Stimulated activated naive CD4-positive, alpha-beta T cell treated with Interleukin-2 at 50 U/mL for 16 hours (primary cell): ENCODE results near the gene GABRE.

Source experiments
- DNase-seq: peaks from one replicate; lab custom pipeline; 2025; lab: John Stamatoyannopoulos, UW

The GABRE gene

DNA sequence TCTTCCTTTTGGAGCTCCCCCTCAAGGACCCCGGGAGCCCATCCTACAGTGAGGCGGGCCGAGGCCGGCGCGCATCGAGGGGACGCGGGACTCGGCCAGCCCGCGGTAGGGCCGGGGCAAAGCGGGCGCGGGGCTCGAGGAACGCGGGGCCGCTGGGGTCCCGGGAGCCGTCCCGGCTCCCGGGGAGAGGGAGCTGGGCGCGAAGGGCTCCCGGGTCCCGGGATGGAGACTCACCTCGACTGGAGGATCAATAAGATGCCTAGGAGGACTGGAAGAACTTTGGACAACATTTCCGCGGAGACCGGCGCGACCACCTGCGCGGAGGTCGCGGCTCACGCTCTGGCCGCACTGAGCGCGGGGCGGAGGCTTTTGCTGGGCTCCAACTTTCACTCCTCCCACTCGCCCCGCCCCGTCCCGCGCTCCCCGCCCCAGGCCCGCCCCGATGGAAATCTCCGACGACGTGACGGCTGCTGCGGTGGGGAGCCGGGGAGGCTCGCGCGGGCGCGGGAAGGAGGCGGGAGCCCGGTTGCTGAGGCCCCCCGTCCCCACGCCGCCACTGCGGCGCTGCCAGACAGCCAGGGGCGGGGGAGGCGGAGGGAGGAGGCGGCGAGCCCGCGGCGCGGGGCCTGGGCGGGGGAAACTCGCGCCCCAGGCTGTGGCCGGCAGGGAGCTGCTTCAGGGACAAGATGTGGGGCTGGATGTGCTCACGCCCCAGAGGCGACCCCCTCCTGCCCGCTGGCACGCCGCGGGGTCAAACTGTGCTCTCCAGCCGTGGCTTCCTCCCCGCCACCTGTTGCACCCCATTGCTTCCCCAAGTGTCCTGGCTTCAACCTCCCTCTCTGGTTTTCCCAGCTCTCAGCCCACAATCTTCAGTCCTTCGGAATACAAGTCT lies at the start of gene GABRE:
Gene GABRE (minus strand): TSS at position 341 of the 892 bp plus-strand sequence. CDS start 51 bp downstream, at position 290.
- DNase-seq, result no peak

- no peak for DNase-seq
Observed at GRCh38 chrX:152020888-152021287, 46.4 kb upstream of the GABRE start.

- no peak for DNase-seq
Observed at GRCh38 chrX:151999813-152000212, 25.3 kb upstream of the GABRE start.

- DNase-seq, result no peak
Observed at GRCh38 chrX:151997539-151997938, 23.1 kb upstream of the GABRE start.

DNA sequence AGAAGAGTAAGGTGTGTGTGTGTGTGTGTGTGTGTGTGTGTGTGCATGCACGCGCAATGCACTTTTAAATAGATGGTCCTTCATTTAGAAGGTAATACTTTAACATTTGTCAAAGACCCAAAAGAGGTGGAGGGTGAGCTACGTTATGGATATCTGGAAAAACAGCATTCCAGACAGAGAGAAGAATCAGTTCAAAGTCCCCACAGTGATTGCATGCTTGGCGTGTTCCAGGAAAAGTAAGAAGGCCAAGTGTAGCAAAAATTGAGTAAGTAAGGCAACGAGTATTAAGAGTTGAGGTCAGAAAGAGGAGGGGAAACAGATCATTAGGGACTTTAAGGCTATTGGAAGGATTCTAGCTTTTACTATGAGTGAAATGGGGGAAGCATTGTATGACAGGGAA lies 21.9 kb upstream of the GABRE start:
- no peak for DNase-seq

- DNase-seq, result no peak
Observed at GRCh38 chrX:151994476-151994875, 20.0 kb upstream of the GABRE start.

GRCh38 chrX:151988706-151989299 lies 14.3 kb upstream of the GABRE start:
- no peak for DNase-seq

DNA sequence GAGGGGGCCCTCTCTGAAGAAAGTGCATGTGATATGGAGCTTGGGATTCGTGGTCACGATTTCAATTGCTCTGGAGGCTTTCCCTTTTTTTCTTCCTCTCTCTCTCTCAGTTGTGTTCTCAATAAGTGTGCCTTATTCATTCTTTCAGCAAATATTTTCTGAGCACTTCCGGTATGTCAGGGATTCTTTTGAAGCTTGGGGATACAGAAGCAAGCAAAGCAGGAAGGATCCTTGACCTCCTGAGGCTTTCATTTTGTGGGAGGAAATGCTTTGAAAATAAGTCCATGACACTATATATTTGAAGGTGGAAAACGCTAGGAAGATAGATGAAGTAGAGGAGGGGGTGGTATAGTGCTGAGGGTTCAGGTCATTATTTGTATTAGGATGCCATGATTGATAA lies 12.6 kb upstream of the GABRE start:
- no peak for DNase-seq

DNA sequence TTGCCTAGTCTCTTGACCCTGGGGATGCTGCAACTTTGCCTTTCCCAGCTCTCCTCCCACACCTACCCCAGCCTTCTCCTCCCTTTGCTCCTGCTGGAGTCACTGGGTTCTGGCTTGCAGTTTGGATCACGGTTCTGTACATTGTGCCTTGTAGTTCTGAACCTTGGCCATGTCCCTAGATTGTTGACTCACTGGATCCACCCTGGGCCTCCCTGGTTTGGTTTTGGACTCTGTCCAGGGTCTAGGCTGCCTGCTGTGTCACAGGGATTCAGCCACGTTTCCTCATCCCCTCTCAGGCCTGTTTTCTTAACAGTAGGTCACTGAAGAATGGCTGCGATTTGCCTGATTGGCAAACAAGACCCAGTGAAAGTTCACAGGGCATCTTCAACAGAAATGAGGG lies 11.5 kb upstream of the GABRE start:
- no peak for DNase-seq

GRCh38 chrX:151985531-151985930 lies 11.1 kb upstream of the GABRE start:
- no peak for DNase-seq

- DNase-seq, result no peak
Observed at GRCh38 chrX:151984902-151985301, 10.4 kb upstream of the GABRE start.

DNA sequence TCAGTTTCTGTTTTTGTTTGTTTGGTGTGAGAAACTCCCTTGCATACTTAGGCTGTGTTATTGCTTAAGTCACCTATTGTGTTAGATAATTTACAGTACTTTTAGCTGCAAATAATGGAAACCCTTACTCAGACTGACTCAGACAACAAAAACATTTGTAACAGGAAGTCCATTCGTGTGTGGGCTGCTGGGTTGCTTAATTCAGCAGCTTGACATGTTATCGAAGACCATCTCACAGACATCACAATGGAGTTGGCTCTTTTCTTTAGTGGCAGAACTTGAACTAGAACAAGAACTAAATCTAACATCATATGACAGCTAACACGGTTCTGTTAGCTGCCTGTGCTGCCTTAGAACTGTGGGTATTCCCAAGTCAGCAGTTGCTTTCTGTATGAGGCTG lies 9.9 kb upstream of the GABRE start:
- DNase-seq, result no peak

DNA sequence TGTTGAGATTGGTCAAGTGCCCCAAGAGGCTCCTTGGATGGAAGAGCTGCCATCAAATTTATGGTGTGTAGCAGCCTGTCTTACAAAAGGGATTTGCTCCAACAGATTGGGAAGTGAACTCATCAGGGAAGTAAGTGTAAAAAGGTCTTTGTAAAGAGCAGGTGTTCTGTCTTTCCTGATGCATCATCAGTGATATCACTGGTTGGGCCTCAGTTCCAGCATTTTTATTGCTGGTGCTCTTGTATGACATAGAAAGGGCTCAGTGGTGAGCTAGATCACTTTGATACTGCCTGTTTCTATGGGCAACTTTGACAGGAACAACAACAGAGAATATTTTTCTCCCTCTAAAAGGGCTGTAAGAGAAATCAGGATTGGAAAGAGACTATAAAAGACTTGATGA lies 8.7 kb upstream of the GABRE start:
- no peak for DNase-seq

- no peak for DNase-seq
Observed at GRCh38 chrX:151982222-151982621, 7.7 kb upstream of the GABRE start.

- DNase-seq, result no peak
Observed at GRCh38 chrX:151981129-151981528, 6.7 kb upstream of the GABRE start.

DNA sequence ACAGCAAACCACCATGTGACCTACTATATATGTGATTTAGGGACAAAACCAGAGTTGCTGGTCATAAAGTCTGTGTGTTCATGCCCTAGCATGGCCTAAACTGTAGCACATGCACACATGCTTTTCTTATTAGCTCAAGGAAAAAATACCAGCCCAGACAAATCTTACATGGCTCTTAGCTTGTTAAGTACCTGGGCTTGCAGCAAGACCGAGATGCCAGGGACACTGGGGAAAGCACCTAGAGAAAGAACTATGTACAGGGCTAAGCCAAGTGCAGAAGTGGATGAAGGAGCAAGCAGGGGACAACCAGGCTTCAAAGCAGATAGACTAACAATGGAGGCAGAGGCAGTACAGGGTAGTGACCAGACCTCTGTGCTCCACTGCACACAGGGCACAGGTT lies 3.4 kb upstream of the GABRE start:
- DNase-seq, result no peak

GRCh38 chrX:151977009-151977408 lies 2.5 kb upstream of the GABRE start:
- DNase-seq, result no peak

GRCh38 chrX:151975736-151976275 lies 1.3 kb upstream of the GABRE start:
- DNase-seq, result no peak

DNA sequence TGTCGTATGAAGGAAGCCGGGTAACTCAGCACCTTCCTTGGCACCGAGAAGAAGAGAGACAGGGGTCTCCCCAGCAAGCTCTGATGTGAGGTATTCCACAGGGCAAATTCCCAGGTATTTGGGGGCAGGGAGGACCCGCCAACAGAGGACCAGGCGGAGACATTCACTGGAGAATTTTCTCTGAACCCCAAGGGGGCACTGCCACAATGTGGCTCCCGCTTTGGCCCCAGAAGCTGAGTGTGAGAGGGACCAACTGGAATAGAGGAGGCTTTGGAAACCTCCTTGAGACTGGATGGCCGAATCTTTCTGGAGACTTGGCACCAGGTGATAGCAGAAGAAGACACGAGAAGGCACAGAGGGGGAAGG lies 735 bp upstream of the GABRE start:
- no peak for DNase-seq

DNA sequence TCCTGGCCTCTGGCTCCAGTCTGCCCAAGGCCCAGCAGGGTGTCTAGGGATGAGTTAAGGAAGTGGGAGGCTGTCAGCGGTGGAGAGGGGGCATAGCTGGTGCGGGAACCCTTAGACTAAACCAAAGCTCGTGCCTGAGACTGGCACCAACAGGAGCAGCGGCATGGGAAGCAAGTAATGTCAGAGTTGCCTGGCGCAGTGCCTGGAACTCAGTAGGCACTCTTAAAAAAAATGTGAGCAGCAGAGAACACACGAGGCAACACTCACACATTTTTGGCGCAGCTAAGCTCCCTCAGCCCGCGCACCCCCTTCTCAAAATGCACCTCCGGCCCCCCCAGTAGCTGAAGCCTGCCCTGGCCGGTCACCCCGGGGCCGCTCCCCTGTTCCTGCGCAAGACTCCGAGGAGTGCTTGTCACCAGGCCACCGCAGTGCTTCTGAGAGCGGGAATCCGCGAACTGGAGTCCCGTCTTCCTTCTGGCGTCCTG lies 583 bp downstream of the GABRE start:
- no peak for DNase-seq

GRCh38 chrX:151973060-151973661 lies 1.3 kb downstream of the GABRE start:
- DNase-seq, result no peak

DNA sequence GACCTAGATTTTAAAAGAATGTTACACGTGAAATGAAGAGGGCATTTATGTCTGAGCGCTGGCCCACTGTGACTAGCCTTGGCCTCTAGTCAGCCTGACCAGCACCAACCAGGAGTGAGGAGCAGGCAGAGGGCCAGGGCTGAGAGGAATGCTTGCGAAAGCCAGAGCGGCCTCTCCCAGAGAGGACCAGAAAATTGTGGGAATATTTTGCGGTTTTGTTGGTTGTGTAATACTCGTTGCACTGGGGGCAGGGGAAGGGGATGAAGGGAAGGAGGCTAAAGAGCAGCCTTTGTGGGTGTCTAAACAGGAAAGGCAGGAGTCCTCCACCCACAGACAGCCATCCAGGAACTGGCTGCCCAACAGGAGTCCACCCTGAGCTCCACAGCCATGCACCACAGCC lies 3.8 kb downstream of the GABRE start:
- no peak for DNase-seq

DNA sequence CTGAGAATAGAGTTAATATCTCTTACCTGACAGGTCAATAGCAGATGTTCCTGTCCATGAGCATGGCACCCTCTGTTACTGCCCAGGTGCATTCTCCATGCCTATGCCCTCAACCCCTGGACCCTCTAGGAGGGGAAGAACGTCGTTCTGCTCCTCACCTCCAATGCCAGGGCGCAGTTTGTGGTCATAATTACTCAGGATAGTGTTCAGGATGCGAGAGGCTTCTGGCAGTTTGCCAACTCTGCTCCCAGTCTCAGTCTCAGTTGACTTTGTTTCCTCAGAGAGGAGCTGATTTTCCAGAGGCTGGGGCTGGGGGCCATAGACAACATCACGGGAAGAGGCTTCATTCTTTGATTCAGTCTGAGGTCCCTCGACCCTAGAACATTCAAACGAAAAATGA lies 4.4 kb downstream of the GABRE start:
- DNase-seq, result no peak
